Activated naive CD8-positive, alpha-beta T cell (primary cell): ENCODE results near the gene TBC1D9B.

Experiments used
- H3K27ac Mint-ChIP-seq: one replicate; pipeline ENCODE4 v1.8.0; 2021; ENCODE audit warnings: mixed read lengths
- H3K27me3 Mint-ChIP-seq: one replicate; pipeline ENCODE4 v1.8.0; 2021; ENCODE audit warnings: mixed read lengths
- H3K36me3 Mint-ChIP-seq: one replicate; pipeline ENCODE4 v1.8.0; 2021; ENCODE audit warnings: mixed read lengths
- H3K4me1 Mint-ChIP-seq: one replicate; pipeline ENCODE4 v1.8.0; 2021; ENCODE audit warnings: low read depth, mixed read lengths
- H3K4me3 Mint-ChIP-seq: one replicate; pipeline ENCODE4 v1.8.0; 2021; ENCODE audit warnings: mild to moderate bottlenecking, mixed read lengths
- H3K9me3 Mint-ChIP-seq: one replicate; pipeline ENCODE4 v1.8.0; 2021; ENCODE audit warnings: low read depth, mixed read lengths

Gene TBC1D9B

DNA sequence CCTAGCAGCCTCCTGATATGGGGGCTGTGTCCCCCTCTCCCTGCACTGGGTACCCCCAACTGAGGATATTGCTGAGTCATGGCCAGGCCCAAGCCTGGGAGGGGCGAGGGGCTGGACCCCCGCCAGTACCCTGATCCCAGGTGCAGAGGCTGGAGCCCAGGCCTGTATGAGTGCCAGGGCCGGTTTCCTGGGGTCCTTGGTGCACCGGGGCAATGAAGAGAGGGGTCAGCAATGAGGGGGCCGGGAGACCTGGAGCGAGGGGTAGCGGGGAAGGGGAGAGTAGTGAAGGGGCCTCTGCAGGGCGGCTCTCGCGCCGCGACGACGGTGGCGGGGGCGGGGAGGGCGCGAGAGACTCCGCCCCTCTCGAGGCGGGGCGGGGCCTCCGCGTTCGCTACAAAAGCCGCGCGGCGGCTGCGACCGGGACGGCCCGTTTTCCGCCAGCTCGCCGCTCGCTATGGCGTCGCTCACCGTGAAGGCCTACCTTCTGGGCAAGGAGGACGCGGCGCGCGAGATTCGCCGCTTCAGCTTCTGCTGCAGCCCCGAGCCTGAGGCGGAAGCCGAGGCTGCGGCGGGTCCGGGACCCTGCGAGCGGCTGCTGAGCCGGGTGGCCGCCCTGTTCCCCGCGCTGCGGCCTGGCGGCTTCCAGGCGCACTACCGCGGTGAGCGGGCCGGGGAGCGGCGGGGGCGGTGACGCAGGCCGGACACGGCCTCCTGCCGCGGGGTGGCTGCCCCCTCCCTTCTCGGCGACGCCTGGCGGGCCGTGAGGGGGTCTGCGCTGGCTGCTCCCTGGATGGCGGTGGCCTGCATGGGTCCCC, 87.0 kb downstream of the TBC1D9B start, which contains the start of gene SQSTM1:
SQSTM1 (plus strand) TSS at position 423 of the 815 bp plus-strand sequence; CDS start at position 455, 32 bp downstream.
- Mint-ChIP-seq H3K9me3 (no peaks in the 10 kb centered on the region), H3K4me1 (peaks cover 49% of the 10 kb centered on the region), H3K36me3 (peaks cover 5% of the 10 kb centered on the region), H3K27me3 (no peaks in the 10 kb centered on the region), H3K4me3 (peak within 1 kb of the TSS; percentile 92), H3K27ac (peak within 1 kb of the TSS; percentile 86)

DNA sequence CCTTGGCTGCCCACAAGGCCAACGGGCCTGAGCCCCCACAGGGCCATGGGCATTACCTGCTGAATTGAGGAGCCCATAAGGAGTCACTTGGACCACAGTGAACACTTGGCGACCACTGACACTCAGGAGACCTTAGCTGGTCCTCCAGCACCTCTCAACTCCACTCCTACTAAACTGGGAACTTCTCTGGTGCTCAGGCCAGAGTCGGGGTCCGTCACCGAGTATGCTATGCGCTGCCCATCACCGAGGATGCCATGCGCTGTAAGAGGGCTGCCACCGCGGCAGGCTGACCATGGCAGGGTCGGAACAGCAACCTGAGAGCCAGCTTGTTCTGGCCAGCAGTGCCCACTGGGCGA, 87.6 kb downstream of the TBC1D9B start:
- Mint-ChIP-seq H3K4me3 (peak overlapping the region; percentile 77), H3K9me3 (no peaks in the 10 kb centered on the region), H3K27me3 (no peaks in the 10 kb centered on the region), H3K4me1 (peaks cover 48% of the 10 kb centered on the region), H3K36me3 (peaks cover 7% of the 10 kb centered on the region), H3K27ac (peak overlapping the region; percentile 86)

DNA sequence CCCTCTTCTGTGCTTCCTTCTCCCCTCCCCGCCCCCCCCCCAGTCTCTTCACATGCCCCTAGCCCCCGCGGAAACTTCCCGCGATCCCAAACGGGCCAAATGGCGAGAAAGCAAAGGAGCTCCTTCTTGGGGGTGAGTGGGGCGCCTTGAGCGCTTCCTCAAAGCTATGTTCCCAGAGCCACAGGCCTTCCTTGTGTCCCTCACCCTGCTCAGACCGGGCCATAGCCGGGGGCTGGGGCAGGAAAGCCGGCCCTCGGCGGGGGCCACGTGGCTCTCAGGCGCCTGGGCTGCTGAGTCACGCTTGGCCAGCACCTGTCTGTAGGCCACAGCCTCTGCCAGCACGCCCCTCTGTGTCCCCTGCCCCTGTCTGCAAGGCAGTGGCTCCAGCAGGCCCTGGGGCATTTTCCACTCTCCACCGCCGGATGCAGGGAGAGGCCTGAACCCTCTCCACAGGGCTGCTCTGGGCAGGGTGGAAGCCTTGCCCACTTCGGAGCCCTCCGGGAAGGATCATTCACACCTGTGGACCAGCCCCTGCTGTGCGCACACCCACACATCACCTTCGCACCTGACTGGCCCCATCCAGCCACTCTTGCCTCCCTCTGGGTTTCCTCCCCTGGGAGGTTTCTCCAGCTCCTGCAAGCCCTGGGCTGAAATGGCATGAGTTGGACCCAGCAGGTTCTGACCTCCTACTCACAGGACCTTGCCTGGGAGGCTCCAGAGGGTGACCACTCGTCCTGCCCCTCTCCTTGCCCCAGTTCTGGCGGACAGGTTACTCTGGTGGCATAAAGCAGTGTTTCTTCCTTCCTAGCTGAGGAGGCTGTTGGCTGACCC, 88.2 kb downstream of the TBC1D9B start:
- no peaks in the 10 kb centered on the region for H3K9me3 Mint-ChIP-seq
- peak overlapping the region; percentile 77 for H3K4me3 Mint-ChIP-seq
- H3K4me1 Mint-ChIP-seq, result peaks cover 44% of the 10 kb centered on the region
- no peaks in the 10 kb centered on the region for H3K27me3 Mint-ChIP-seq
- H3K36me3 Mint-ChIP-seq, result peaks cover 5% of the 10 kb centered on the region
- peak overlapping the region; percentile 86 for H3K27ac Mint-ChIP-seq

DNA sequence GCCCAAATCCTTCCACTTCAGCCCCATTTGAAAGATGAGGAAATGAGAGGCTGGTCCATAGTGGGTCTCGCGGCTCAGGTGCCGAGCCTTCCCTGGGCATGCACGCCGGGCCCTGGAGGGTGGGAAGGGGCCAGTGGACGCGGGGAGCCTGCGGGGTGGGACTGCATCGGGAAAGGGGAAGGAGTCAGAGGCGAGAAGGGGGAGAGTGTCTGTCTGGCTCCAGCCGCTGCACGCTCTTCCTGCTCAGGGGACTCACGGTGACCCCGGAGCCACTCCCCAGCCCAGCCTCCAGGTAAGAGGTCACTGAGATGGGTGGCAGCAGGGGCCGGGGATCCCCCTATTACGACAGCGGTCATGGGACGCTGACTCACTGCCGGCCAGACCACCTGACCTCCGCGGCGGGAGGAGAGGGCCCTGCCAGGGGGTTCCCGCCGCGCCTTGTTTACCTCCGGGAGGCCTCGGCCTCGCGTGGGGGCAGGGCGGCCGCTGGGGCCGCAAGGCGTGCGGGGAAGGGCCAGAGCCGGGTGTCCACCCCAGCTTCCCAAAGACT, 88.9 kb downstream of the TBC1D9B start:
- Mint-ChIP-seq H3K36me3 (peaks cover 5% of the 10 kb centered on the region), H3K27ac (peak overlapping the region; percentile 70), H3K27me3 (no peaks in the 10 kb centered on the region), H3K9me3 (no peaks in the 10 kb centered on the region), H3K4me1 (peaks cover 41% of the 10 kb centered on the region), H3K4me3 (peak overlapping the region; percentile 73)

DNA sequence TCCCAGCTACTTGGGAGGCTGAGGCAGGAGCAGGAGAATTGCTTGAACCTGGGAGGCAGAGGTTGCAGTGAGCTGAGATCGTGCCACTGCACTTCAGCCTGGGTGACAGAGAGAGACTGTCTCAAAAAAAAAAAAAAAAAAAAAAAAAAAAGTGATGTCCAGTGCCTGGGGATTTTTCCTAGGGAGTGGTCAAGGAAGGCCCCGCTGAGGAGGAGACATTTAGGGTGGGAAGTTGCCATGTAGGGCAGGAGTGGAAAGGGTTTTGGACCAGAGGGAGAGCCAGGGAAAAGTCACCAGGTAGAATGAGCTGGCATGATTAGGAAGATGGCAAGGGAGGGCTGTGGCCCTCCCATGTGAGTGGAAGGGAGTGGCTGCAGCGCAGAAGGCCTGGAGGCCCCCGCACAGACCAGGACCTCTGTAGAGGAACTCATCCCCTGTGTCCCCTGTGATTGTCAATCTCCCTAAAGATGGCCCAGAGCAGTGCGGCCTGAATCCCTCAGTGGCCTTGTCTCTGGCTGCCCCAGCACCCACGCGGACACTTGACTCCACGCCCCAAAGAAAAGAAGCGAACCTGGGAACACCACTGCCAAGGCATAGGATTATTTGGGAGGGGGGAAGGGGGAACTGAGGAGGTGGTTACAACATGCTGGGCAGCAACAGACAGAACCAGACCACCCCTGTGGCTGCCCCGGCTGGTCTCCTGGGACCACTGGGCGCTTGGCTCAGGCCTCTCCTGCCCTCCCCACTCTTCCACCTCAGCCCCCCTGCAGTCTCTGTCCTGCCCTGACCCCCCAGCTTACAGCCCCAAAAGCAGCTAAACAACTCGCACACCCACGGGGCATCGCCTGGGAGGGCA, 89.6 kb downstream of the TBC1D9B start:
- no peaks in the 10 kb centered on the region for H3K27me3 Mint-ChIP-seq
- H3K4me1 Mint-ChIP-seq, result peaks cover 38% of the 10 kb centered on the region
- peak overlapping the region; percentile 73 for H3K4me3 Mint-ChIP-seq
- H3K9me3 Mint-ChIP-seq, result no peaks in the 10 kb centered on the region
- H3K27ac Mint-ChIP-seq, result peak overlapping the region; percentile 89
- H3K36me3 Mint-ChIP-seq, result peaks cover 5% of the 10 kb centered on the region

DNA sequence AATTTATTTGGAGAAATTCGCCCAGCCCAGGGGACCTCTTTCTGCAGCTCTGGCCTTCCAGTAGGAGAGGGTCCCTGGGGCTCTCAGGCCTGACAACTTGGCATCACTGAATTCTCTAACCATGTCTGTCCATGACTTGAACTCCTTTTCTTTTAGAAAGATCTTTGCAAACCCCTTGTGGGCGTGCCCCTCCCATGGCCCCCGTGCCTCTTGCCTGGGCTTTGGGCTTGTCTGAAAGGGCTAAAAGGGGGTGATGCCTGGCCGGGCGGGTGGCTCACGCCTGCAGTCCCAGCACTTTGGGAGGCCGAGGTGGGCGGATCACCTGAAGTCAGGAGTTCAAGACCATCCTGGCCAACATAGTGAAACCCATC, 90.2 kb downstream of the TBC1D9B start:
- no peak overlapping the region for H3K27ac Mint-ChIP-seq
- no peaks in the 10 kb centered on the region for H3K27me3 Mint-ChIP-seq
- no peaks in the 10 kb centered on the region for H3K9me3 Mint-ChIP-seq
- H3K4me1 Mint-ChIP-seq, result peaks cover 33% of the 10 kb centered on the region
- H3K36me3 Mint-ChIP-seq, result peaks cover 5% of the 10 kb centered on the region
- peak overlapping the region; percentile 73 for H3K4me3 Mint-ChIP-seq

DNA sequence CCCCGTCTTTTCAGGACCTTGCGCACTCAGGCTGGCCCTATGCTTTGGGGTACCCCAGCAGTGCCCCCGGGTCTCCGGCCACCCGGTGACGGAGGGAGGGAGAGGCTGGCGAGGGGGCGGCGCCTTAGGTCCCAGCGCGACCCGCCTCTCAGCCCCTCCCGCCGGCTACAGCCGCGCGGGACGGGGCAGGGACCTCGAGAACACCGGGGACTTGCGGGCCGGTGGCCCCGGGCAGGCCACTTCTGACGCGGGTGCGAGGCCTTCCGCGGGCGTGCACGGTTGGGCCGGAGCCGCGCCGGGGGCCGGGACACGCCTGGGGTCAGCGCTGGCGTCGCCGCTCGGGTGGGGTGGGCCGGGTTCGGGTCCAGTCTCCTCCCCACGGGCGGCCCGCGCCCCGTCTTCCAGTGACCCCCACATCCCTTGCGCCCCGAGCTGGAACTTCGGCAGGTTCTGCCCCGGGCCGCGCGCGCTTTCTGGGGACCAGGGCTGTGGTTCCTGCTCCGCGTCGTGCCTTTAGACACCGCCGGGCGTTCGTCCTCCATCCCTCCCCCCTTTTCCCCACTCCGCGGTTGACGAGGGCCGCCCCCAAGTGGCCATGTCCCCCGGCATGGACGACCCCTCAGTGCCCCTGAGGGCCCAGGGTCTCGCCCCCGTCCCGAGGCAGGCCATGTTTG, 90.8 kb downstream of the TBC1D9B start:
- Mint-ChIP-seq H3K36me3 (peaks cover 5% of the 10 kb centered on the region), H3K27ac (no peak overlapping the region), H3K9me3 (no peaks in the 10 kb centered on the region), H3K4me1 (peaks cover 28% of the 10 kb centered on the region), H3K4me3 (peak overlapping the region; percentile 73), H3K27me3 (no peaks in the 10 kb centered on the region)

DNA sequence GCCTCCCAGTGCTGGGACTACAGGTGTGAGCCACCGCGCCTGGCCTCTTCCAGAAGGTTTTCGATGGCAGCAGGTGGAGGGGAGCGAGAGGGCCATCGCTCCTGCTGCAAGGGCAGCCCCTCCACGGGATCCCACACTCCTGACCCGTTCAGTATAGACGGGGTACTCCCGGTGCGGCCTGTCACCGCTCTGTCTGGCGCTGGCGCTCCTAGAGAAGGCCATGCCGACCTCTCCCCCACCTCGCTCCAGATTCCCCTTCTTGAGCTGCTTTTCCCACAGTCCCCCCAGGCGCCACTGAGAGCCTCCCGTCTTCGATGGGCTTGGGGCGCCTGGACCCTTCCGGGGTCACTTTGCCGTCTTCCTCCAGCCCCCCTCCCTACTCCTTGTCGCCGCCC, 91.3 kb downstream of the TBC1D9B start:
- H3K9me3 Mint-ChIP-seq, result no peaks in the 10 kb centered on the region
- no peak overlapping the region for H3K27ac Mint-ChIP-seq
- peaks cover 5% of the 10 kb centered on the region for H3K36me3 Mint-ChIP-seq
- peaks cover 25% of the 10 kb centered on the region for H3K4me1 Mint-ChIP-seq
- H3K27me3 Mint-ChIP-seq, result no peaks in the 10 kb centered on the region
- no peak overlapping the region for H3K4me3 Mint-ChIP-seq

DNA sequence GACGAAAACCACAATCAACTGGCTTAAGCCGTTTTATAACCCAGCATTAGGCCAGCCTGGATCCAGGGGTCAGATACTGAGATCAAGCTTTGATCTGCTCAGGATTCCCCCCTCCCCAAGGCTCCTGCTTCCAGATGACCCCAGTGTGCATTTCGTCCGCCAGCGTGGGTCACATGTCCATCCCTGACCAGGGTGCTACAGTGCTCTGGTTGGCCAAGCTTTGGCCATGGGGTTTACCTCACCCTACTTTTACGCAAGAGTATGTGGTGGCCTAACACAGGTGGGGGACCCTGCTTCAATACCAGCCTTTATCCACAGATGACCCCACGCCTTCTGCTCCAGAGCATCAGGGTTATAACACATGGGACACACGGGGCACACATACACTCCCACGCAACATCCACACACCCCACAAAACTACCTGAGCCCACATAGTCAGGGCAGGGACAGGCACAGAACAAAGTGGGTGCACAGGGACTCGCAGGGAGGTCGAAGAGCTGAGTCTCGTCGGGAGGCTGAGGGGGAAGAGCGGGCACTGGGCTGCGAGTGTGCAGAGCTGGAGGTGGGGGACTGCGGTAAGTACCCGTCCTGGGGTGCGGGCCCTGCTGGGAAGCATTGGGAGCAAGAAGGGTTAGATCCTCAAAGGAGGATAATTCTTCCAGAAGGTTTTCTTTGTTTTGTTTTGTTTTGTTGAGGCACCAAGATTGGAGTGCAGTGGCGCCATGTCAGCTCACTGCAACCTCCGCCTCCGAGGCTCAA, 92.0 kb downstream of the TBC1D9B start:
- no peaks in the 10 kb centered on the region for H3K9me3 Mint-ChIP-seq
- no peak overlapping the region for H3K27ac Mint-ChIP-seq
- H3K27me3 Mint-ChIP-seq, result no peaks in the 10 kb centered on the region
- H3K4me3 Mint-ChIP-seq, result peak overlapping the region; percentile 53
- peaks cover 5% of the 10 kb centered on the region for H3K36me3 Mint-ChIP-seq
- peaks cover 25% of the 10 kb centered on the region for H3K4me1 Mint-ChIP-seq

DNA sequence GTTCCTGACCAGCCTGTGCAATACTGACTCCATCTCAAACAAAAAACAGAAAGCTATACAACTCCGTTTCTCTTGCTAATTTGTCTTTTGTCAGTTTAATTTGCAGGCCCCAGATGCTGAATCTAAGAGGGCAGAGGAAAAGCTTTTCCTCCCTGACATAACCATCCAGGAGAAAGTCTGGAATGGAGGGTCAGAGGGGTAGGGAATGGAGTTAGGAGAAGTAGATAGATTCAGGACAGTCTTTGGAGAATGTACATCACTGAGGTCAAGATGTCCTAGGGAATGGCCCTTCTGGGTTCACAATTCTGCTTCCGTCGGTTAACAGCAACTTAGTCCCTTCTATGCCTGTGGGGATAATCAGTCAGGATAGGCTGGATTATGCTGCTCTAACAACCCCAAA, 93.6 kb downstream of the TBC1D9B start:
- peaks cover 5% of the 10 kb centered on the region for H3K36me3 Mint-ChIP-seq
- no peaks in the 10 kb centered on the region for H3K27me3 Mint-ChIP-seq
- no peaks in the 10 kb centered on the region for H3K9me3 Mint-ChIP-seq
- H3K4me3 Mint-ChIP-seq, result no peak overlapping the region
- no peak overlapping the region for H3K27ac Mint-ChIP-seq
- peaks cover 18% of the 10 kb centered on the region for H3K4me1 Mint-ChIP-seq

DNA sequence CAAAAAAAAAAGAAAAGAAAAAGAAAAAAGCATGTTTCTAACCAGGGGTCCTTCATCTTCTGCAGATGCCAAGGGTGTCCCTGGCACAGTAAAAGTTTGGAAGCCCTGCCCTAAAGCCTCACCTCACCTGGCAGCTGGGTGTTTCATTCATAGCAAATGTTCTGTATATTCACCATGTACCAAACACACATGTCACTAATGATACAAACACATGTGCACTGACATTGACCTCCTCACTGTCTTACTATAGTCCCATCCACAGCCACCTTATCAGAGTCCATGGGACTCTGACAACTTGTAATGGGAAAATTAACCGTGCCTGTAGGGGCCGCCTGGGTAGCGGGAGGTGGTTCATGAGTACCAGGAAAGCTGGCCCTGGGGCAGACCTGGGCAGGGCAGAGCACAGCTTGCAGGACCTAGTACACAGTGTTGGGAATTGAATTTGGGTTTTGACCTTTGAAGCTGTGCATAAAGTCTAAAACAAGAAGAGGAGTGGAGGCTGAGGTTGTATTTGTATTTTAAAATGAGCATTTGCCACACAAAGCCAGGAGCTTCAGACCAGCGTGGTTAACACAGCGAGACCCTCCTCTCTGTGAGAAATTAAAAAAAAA, 94.6 kb downstream of the TBC1D9B start:
- peaks cover 13% of the 10 kb centered on the region for H3K4me1 Mint-ChIP-seq
- no peaks in the 10 kb centered on the region for H3K27me3 Mint-ChIP-seq
- no peak overlapping the region for H3K4me3 Mint-ChIP-seq
- H3K36me3 Mint-ChIP-seq, result peaks cover 5% of the 10 kb centered on the region
- no peak overlapping the region for H3K27ac Mint-ChIP-seq
- no peaks in the 10 kb centered on the region for H3K9me3 Mint-ChIP-seq

DNA sequence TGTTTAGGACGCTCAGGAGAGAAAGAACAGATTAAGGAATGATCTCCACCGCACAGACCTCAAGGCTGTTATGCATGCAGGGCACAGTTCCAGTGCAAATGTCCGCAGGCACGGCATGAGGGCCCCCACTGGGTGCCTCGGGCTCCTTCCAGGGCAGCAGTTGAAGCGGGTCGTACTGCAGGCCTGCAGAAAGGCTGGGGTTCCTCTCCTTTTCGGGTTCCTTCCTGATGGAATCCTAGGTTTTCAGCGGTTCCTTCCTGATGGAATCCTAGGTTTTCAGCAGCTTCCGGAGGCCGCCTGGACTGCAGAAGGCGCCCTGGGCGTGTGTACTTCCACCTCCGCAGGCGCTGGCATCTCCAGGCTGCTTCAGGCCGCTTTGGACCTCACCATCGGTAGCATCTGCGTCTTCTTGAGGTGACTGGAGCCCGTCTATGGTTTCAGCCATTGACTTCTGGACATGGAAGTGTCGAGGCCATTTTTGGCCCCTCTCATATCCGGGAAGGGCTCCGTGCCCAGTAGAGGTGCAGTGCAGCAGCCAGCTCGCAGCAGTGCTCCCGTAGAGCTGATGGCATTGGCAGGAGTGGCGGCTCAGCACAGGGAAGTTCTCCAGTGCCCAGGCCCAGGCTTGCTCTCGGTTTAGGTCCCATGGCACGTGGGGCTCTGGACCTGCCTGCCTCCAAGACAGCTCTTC, 95.4 kb downstream of the TBC1D9B start:
- H3K4me1 Mint-ChIP-seq, result peaks cover 7% of the 10 kb centered on the region
- H3K27me3 Mint-ChIP-seq, result no peaks in the 10 kb centered on the region
- no peak overlapping the region for H3K4me3 Mint-ChIP-seq
- H3K9me3 Mint-ChIP-seq, result no peaks in the 10 kb centered on the region
- H3K36me3 Mint-ChIP-seq, result peaks cover 5% of the 10 kb centered on the region
- no peak overlapping the region for H3K27ac Mint-ChIP-seq
